ENCODE results near the gene AQP2.

DNA sequence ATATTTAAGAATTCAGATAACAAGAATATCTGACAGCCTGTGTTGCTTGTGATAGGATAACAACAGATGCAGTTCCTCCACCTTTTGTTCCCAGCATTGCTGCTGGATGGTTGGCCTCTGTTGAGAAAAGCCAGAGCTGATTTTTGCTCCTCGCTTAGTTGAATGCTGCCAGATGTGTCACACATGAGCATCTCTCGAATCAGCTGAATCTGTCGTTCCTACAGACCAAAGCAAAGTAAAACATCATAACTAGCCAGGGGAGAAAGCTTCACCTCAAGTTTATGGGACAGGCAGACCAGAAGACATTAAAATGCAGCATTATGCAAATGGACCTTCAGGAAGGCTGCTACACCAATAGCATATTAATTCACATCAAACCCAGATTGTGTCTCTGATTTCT lies 54.6 kb downstream of the AQP2 start:
- TF ChIP-seq GATA2 (IDR thresholded peaks at IDR 0.05; ENCODE audit: low read depth, low read length) (peak; percentile 56; the same call in 1 of the 2 replicates), GATA3 (IDR thresholded peaks at IDR 0.05; ENCODE audit: low read depth, low read length) (no peak)
